GM12878 (cell line): Measurements from ENCODE around the gene RFX1. TPM values are rescaled to one million over a fixed set of nuclear protein-coding genes. Genes with fewer than 3 reads are reported as not detected.

ENCODE experiments used
- ATAC-seq: fragments of 200-7000 bp; cut with Tn5 transposase; 3 replicates; pipeline ENCODE4 v1.9.1; 2020; ENCODE audit warnings: mild to moderate bottlenecking, moderate library complexity
- BruUV-seq: library from RNA; stranded (reverse); fragments of 400-500 nt; replicated peaks from 2 replicates; lab custom pipeline; 2021; lab: Mats Ljungman, UMichigan
- CTCF ChIA-PET: fragments of 300-600 bp; sonication (Branson Sonifier 250); formaldehyde crosslinking; extraction: SDS; loops from one replicate; lab custom pipeline; 2021; ENCODE audit warnings: inconsistent platforms; lab: Yijun Ruan, JAX
- POLR2A ChIA-PET: fragments of 350-600 bp; formaldehyde crosslinking; extraction: SDS; loops from one replicate; lab custom pipeline; 2021; ENCODE audit warnings: inconsistent platforms; lab: Charles Lee
- RAD21 ChIA-PET: fragments of 300-600 bp; sonication (Branson Sonifier 250); formaldehyde crosslinking; loops from one replicate; lab custom pipeline; 2023; ENCODE audit warnings: antibody characterized with exemption; ENCODE audit not compliant: unreplicated experiment; lab: Charles Lee
- SMC1A ChIA-PET: fragments of 300-600 bp; sonication (Branson Sonifier 250); formaldehyde crosslinking; loops from one replicate; lab custom pipeline; 2023; ENCODE audit not compliant: unreplicated experiment, uncharacterized antibody; lab: Charles Lee
- DNase-seq: peaks from one replicate; pipeline ENCODE4 v3.0.0-alpha.2; 2011; ENCODE audit warnings: low read depth, low spot score
- FAIRE-seq: peaks from 3 replicates; lab custom pipeline; 2011; peaks lifted over from hg19 to GRCh38; lab: Jason Lieb, UNC
- H2AFZ ChIP-seq: 2 replicates; pipeline ENCODE4 v1.6.0; 2011; ENCODE audit warnings: low read depth, low read length, control low read depth; ENCODE audit not compliant: control insufficient read depth
- H3K27ac ChIP-seq: 2 replicates; pipeline ENCODE4 v1.5.1; 2011; ENCODE audit warnings: control low read depth; ENCODE audit not compliant: control insufficient read depth, insufficient read depth
- H3K27me3 ChIP-seq, 2 experiments: replicated peaks in 1 of 2; 2 replicates each; pipeline versions ENCODE4 v1.6.0 to v1.6.1; 2011; ENCODE audit warnings: low read length in 1 of 2; ENCODE audit not compliant: control insufficient read depth in 2 of 2, insufficient read depth in 2 of 2
- H3K36me3 ChIP-seq, 2 experiments: 2 replicates each; pipeline ENCODE4 v1.5.1; 2011; ENCODE audit warnings: low read length in 1 of 2; ENCODE audit not compliant: control insufficient read depth in 2 of 2, insufficient read depth in 2 of 2
- H3K4me1 ChIP-seq: 2 replicates; pipeline ENCODE4 v1.6.1; 2011; ENCODE audit warnings: mild to moderate bottlenecking, low read length, moderate library complexity, mixed read lengths; ENCODE audit not compliant: control insufficient read depth, insufficient read depth
- H3K4me2 ChIP-seq: 2 replicates; pipeline ENCODE4 v1.6.0; 2011; ENCODE audit warnings: control low read depth; ENCODE audit not compliant: control insufficient read depth, insufficient read depth
- H3K4me3 ChIP-seq: fragments of 200-600 bp; sonication (generic); 2 replicates; pipeline ENCODE4 v1.5.1; 2016
- H3K79me2 ChIP-seq: 2 replicates; pipeline ENCODE4 v1.6.0; 2011; ENCODE audit warnings: low read length; ENCODE audit not compliant: control insufficient read depth, insufficient read depth
- H3K9ac ChIP-seq: 2 replicates; pipeline ENCODE4 v1.8.0; 2011; ENCODE audit warnings: low read length, control low read depth, mixed read lengths; ENCODE audit not compliant: control insufficient read depth, insufficient read depth
- H3K9me3 ChIP-seq: replicated peaks from 3 replicates; pipeline ENCODE4 v1.5.1; 2011; ENCODE audit warnings: mild to moderate bottlenecking, low read length; ENCODE audit not compliant: control insufficient read depth, insufficient read depth
- H4K20me1 ChIP-seq: 2 replicates; pipeline ENCODE4 v1.6.0; 2011; ENCODE audit not compliant: control insufficient read depth, insufficient read depth
- ASH2L ChIP-seq: fragments of 300-600, 200-600 bp; sonication (generic); IDR thresholded peaks from 2 replicates; pipeline ENCODE4 v1.6.1; 2017; ENCODE audit warnings: low read depth, mild to moderate bottlenecking, borderline replicate concordance
- BCLAF1 ChIP-seq: fragments of 450-650 bp; IDR thresholded peaks from 2 replicates; pipeline ENCODE4 v1.6.1; 2017; ENCODE audit warnings: antibody characterized with exemption, mild to moderate bottlenecking, moderate library complexity
- BRCA1 ChIP-seq: IDR thresholded peaks from 2 replicates; pipeline ENCODE4 v1.6.1; 2011; ENCODE audit warnings: low read depth, low read length, improper control_type of control experiment
- E4F1 ChIP-seq: fragments of 450-650 bp; IDR thresholded peaks from 2 replicates; pipeline ENCODE4 v1.6.1; 2018; ENCODE audit warnings: borderline replicate concordance, mild to moderate bottlenecking; ENCODE audit not compliant: partially characterized antibody
- POLR2AphosphoS5 ChIP-seq: IDR thresholded peaks from 2 replicates; pipeline ENCODE4 v1.6.1; 2011; ENCODE audit warnings: mild to moderate bottlenecking, low read length, inconsistent platforms
- TCF12 ChIP-seq: IDR thresholded peaks from 2 replicates; pipeline ENCODE4 v1.6.1; 2011; ENCODE audit warnings: low read depth, mild to moderate bottlenecking, low read length
- TCF3 ChIP-seq: IDR thresholded peaks from 2 replicates; pipeline ENCODE4 v1.6.1; 2012; ENCODE audit warnings: low read depth, mild to moderate bottlenecking, low read length, borderline replicate concordance; ENCODE audit not compliant: insufficient read depth
- WRNIP1 ChIP-seq: IDR thresholded peaks from 2 replicates; pipeline ENCODE4 v1.6.1; 2011; ENCODE audit warnings: low read depth, low read length, improper control_type of control experiment, borderline replicate concordance
- ZNF217 ChIP-seq: fragments of 450-650 bp; IDR thresholded peaks from 2 replicates; pipeline ENCODE4 v1.6.1; 2017; ENCODE audit warnings: antibody characterized with exemption, mild to moderate bottlenecking
- WGBS: methylation state at CpG from one replicate; pipeline ENCODE4 v1.1.6; 2016; ENCODE audit warnings: low lambda C conversion rate; ENCODE audit not compliant: insufficient replicate concordance, insufficient coverage; ENCODE audit errors: missing lambda C conversion rate; 5-methylcytosine and 5-hydroxymethylcytosine counted together
- in situ Hi-C: fragments of 300-500 bp; cut with MboI; formaldehyde crosslinking; loops from 9 replicates; pipeline ENCODE4 v1.14.3; 2018; ENCODE audit warnings: mixed read lengths
- intact Hi-C: fragments of 100-400 bp; cut with micrococcal nuclease; formaldehyde crosslinking; loops from one replicate; pipeline ENCODE4 v1.14.2; 2022; ENCODE audit not compliant: unreplicated experiment
- polyA plus RNA-seq, 11 experiments: library from polyadenylated mRNA; depleted of rRNA in 4 of 11; unstranded in 6 of 11; stranded (reverse) in 5 of 11; fragments of >200 nt; fragmentation: Nextera tagmentation in 4 of 11; fragmentation: Illumina TruSeq in 1 of 11; extraction: Ambion mirVana in 4 of 11; extraction: Trizol in 1 of 11; gene quantifications; 1 replicate in 1 of 11; 2 replicates in 10 of 11; pipeline versions ENCODE4 v1.2.1 to v1.2.3, GENCODE V29; 2011 to 2016; ENCODE audit warnings: inconsistent platforms in 2 of 11, missing spikeins in 2 of 11, low read depth in 1 of 11
- total RNA-seq, 4 experiments: library from RNA; depleted of rRNA in 3 of 4; stranded (reverse); fragments of >200 nt in 3 of 4; fragmentation: Illumina TruSeq in 1 of 4; extraction: Trizol in 1 of 4; gene quantifications; 2 replicates each; pipeline versions ENCODE4 v1.2.1 to v1.2.3, GENCODE V29; 2013 to 2021

Gene RFX1
- total and polyA plus RNA-seq, 10 of the 15 experiments (the other 5 are each of a cell fraction or from before 2014, with no cell fraction given): 0.05 to 11.0 (median 1.5) TPM

GRCh38 chr19:13959141-13959961 is 46.8 kb downstream of the RFX1 start:
- WGBS: 96% methylated on average over 31 of the region's 41 CpGs
- H3K79me2 ChIP-seq: no peaks in the 10 kb centered on the region; the same call in 1 of the 2 replicates
- no peak for DNase-seq
- SMC1A ChIA-PET: no interaction called here
- in situ Hi-C loops (no loop called here), intact Hi-C loops (no loop called here)
- H4K20me1 ChIP-seq: no peaks in the 10 kb centered on the region
- FAIRE-seq: no peak
- no peak overlapping the region for H3K27ac ChIP-seq
- no peaks in the 10 kb centered on the region for H3K4me1 ChIP-seq
- no peak overlapping the region for H2AFZ ChIP-seq
- no peak overlapping the region for H3K4me3 ChIP-seq
- BruUV-seq: no TSS peak
- no peaks in the 10 kb centered on the region for H3K27me3 ChIP-seq
- POLR2A ChIA-PET: no interaction called here
- no peak for ATAC-seq
- peaks cover 0 to 27% of the 10 kb centered on the region in 2 experiments; a peak in 3 of 4 replicates for H3K36me3 ChIP-seq
- H3K4me2 ChIP-seq: no peak overlapping the region
- CTCF ChIA-PET: interaction anchor here (1.2 to 1.4 kb wide), 2 partner anchors 83 to 89 kb away, joined by 3 to 7 read pairs; no protein-coding TSS in a partner anchor
- RAD21 ChIA-PET: no interaction called here
- no peaks in the 10 kb centered on the region for H3K9me3 ChIP-seq
- 0 out of 2 replicates have a peak, but pooled peaks have one; percentile 4 for TF ChIP-seq POLR2AphosphoS5
- no peak for TF ChIP-seq WRNIP1
- H3K9ac ChIP-seq: no peak overlapping the region

DNA sequence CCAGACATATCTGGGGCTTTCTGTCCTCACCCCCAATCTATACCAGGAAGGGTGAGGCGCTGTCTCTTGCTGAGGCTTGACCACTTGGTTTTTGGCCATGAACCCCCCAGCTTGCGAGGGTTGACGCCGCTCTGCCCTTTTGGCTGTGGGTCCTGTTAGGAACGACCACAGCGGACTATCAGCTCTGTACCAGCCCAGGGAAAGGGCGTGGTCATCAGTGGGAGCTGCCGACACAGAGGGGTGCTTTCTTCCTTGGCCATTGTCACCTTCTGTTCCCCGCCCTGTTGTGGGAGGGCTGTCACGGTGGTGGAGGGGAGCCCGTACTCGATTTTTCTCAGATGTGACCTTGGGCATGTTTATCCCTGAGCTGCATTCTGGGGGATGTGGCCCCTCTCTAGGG is 48.1 kb downstream of the RFX1 start:
- ChIA-PET RAD21 (no interaction called here), CTCF (interaction anchor here (1.2 kb wide), 1 partner anchor 90 kb away, joined by 3 read pairs; no protein-coding TSS in a partner anchor), SMC1A (interaction anchor here (0.6 kb wide), 1 partner anchor 508 kb away, joined by 3 read pairs; no protein-coding TSS in a partner anchor), POLR2A (no interaction called here)
- Histone ChIP-seq H3K79me2 (peaks cover 11% of the 10 kb centered on the region), H3K36me3 (peaks cover 0 to 27% of the 10 kb centered on the region in 2 experiments; a peak in 3 of 4 replicates), H2AFZ (no peak overlapping the region), H3K27me3 (no peaks in the 10 kb centered on the region), H3K4me3 (no peak overlapping the region), H3K4me2 (no peak overlapping the region), H4K20me1 (no peaks in the 10 kb centered on the region), H3K9me3 (no peaks in the 10 kb centered on the region), H3K27ac (no peak overlapping the region), H3K9ac (no peak overlapping the region), H3K4me1 (peaks cover 9% of the 10 kb centered on the region)
- no peak for FAIRE-seq
- in situ Hi-C loops: no loop called here
- no peak for DNase-seq
- BruUV-seq: no TSS peak
- intact Hi-C loops: no loop called here
- WGBS: 89% methylated on average over 12 of the region's 12 CpGs
- ATAC-seq: no peak
- TF ChIP-seq BRCA1: no peak
- no peak for TF ChIP-seq E4F1
- TF ChIP-seq ZNF217: no peak
- TF ChIP-seq TCF3: no peak
- no peak for TF ChIP-seq TCF12
- TF ChIP-seq ASH2L: no peak
- TF ChIP-seq BCLAF1: no peak
